ENCODE results near the gene WDR13. TPM values are rescaled to one million over a fixed set of nuclear protein-coding genes. Genes with fewer than 3 reads are reported as not detected.

WDR13 gene
- 75.8 and 109 TPM in 2 replicates for total RNA-seq

DNA sequence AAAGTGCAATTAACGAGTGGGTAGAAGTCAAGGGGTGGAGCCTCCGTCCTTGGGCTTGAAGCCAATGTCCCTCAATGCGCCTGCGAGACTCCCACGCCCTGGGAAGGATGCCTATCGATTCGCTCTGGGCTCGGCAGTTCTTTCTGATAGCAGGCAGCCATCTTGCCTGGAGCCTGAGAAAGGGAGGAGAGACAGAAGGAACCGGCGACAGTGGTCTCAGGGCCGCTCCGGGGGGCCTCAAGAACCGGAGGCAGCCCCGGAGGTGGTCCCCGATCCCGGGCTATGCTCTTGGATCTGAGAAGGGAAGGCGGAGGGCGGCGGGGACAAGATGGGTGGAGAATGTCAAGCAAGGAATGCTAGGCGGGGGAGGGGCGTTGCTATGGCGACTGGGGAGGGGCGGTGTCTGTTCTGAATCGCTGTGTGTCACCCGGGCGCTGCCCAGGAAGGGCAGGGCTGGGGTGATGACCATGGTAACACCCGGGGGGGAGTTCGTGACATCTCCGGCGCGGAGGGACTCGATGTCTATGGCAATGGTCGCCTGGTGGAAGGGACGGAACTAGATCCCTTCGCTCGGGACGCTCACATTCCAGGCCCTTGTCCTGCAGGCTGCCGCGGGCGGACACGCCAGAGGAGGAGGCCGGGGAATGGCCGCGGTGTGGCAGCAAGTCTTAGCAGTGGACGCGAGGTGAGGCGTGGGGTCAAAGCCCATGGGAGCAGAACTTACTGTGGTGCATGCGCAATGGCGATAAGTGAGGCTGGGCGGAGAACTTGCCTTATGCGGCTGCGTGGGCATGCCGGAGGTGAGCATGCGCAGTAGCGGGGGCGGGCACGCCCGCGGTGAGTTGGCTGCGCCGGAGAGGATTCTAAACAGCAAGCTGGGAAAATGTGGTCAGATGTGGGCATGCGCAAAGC, at the start of gene WDR13:
Gene WDR13 (plus strand): TSS at position 140 of the 912 bp plus-strand sequence. CDS start 505 bp downstream, at position 645.

GRCh38 chrX:48574270-48575266, 22.7 kb upstream of the WDR13 start, which contains the start of gene RBM3:
RBM3 (plus strand) TSS chrX:48574484; CDS start chrX:48575181, 697 bp downstream.

Other genes starting within 250 kb of the WDR13 start
- not detected in 2 replicates for gene SSX3, start 240.8 kb upstream of the WDR13 start, total RNA-seq
- not detected in 2 replicates for gene SSX4, start 214.0 kb upstream of the WDR13 start, total RNA-seq
- gene SSX4B, start 185.5 kb upstream of the WDR13 start, total RNA-seq = not detected in 2 replicates
- gene SLC38A5, start 127.2 kb upstream of the WDR13 start, total RNA-seq = 8.7 and 8.9 TPM in 2 replicates
- 36.4 and 49.6 TPM in 2 replicates for gene FTSJ1, start 121.3 kb upstream of the WDR13 start, total RNA-seq
- 10.8 and 15.1 TPM in 2 replicates for gene PORCN, start 88.5 kb upstream of the WDR13 start, total RNA-seq
- gene EBP, start 75.7 kb upstream of the WDR13 start, total RNA-seq = 21.5 and 27.0 TPM in 2 replicates
- 10.6 and 12.0 TPM in 2 replicates for gene TBC1D25, start 57.8 kb upstream of the WDR13 start, total RNA-seq
- 161 and 182 TPM in 2 replicates for gene RBM3, start 23.0 kb upstream of the WDR13 start, total RNA-seq
- gene WAS, start 86.3 kb downstream of the WDR13 start, total RNA-seq = 1.1 and 1.6 TPM in 2 replicates
- 2.7 and 6.2 TPM in 2 replicates for gene SUV39H1, start 99.2 kb downstream of the WDR13 start, total RNA-seq
- gene GLOD5, start 164.3 kb downstream of the WDR13 start, total RNA-seq = not detected in 2 replicates
- not detected in 2 replicates for gene GATA1, start 189.1 kb downstream of the WDR13 start, total RNA-seq
- gene HDAC6, start 204.6 kb downstream of the WDR13 start, total RNA-seq = 23.3 and 42.3 TPM in 2 replicates
- not detected in 2 replicates for gene ERAS, start 229.0 kb downstream of the WDR13 start, total RNA-seq
- gene PCSK1N, start 238.1 kb downstream of the WDR13 start, total RNA-seq = 1.0 and 1.4 TPM in 2 replicates